ENCODE results near the gene COPA.

DNA sequence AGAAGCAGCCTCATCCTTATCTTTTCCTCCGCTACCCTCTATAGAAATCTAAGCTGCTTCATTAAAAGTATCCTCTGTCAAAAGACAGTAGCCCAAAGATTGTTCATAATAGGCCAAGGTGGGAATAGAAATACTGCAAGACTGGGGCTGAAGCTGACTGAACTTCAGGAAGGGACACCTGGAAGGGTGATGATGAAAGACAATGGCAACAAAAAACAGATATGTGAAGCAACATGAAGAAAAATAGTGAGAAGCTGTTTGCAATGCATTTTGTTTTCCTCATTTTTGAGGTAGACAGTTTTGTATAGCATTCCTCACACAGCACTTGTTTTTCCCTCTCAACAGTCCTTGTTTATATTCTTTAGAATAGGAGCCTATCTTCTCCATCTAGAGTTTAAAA, 97.6 kb downstream of the COPA start:
- TF ChIP-seq, protein P1, sequence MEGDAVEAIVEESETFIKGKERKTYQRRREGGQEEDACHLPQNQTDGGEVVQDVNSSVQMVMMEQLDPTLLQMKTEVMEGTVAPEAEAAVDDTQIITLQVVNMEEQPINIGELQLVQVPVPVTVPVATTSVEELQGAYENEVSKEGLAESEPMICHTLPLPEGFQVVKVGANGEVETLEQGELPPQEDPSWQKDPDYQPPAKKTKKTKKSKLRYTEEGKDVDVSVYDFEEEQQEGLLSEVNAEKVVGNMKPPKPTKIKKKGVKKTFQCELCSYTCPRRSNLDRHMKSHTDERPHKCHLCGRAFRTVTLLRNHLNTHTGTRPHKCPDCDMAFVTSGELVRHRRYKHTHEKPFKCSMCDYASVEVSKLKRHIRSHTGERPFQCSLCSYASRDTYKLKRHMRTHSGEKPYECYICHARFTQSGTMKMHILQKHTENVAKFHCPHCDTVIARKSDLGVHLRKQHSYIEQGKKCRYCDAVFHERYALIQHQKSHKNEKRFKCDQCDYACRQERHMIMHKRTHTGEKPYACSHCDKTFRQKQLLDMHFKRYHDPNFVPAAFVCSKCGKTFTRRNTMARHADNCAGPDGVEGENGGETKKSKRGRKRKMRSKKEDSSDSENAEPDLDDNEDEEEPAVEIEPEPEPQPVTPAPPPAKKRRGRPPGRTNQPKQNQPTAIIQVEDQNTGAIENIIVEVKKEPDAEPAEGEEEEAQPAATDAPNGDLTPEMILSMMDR (IDR thresholded peaks at IDR 0.05; ENCODE audit: extremely low read depth in 1 of 2, insufficient read depth in 1 of 2, low read depth in 1 of 2, low read length in 2 of 2): no peak
- TF ChIP-seq MYC (IDR thresholded peaks at IDR 0.05; ENCODE audit: low read depth, low read length) (no peak), EZH2 (IDR thresholded peaks at IDR 0.05; ENCODE audit: borderline replicate concordance, low read depth, low read length, severe bottlenecking) (no peak), POLR2AphosphoS5 (IDR thresholded peaks at IDR 0.05; ENCODE audit: insufficient read depth, low read depth, low read length) (no peak), POLR2A (IDR thresholded peaks at IDR 0.05; ENCODE audit: low read depth, low read length) (no peak), GATA2 (IDR thresholded peaks at IDR 0.05; ENCODE audit: insufficient read depth, insufficient read length, low read depth, low read length) (no peak), FOS (IDR thresholded peaks at IDR 0.05; ENCODE audit: borderline replicate concordance, insufficient read depth, low read length) (no peak)

Measured in endothelial cell of umbilical vein (primary cell).